Measurements from ENCODE around the gene HHAT. TPM values are rescaled to one million over a fixed set of nuclear protein-coding genes. Genes with fewer than 3 reads are reported as not detected.

HHAT gene
- total RNA-seq, 2 donors from 2014 or later = 4.5 to 4.6 TPM

DNA sequence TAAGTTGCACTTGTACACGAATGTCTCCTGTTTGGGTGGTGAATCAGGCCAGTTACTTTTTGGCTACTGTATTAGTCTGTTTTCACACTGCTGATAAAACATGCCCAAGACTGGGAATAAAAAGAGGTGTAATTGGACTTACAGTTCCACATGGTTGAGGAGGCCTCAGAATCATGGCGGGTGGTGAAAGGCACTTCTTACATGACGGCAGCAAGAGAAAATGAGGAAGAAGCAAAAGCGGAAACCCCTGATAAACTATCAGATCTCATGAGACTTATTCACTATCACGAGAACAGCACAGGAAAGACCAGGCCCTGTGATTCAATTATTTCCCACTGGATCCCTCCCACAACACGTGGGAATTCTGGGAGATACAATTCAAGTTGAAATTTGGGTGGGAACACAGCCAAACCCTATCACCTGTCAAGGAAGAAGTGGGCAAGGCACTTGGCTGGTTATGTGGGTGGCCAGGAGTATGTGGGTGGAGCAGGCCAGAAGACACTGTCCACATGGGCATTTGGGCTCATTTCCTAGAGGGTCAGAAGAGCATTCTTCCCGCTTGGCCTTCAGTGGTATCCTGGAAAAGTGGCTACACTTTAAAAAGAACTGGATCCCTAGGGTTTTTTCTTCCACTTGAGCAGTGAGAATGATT is 228.8 kb downstream of the HHAT start:
- no peaks in the 10 kb centered on the region for H3K36me3 ChIP-seq
- TF ChIP-seq, protein P1, sequence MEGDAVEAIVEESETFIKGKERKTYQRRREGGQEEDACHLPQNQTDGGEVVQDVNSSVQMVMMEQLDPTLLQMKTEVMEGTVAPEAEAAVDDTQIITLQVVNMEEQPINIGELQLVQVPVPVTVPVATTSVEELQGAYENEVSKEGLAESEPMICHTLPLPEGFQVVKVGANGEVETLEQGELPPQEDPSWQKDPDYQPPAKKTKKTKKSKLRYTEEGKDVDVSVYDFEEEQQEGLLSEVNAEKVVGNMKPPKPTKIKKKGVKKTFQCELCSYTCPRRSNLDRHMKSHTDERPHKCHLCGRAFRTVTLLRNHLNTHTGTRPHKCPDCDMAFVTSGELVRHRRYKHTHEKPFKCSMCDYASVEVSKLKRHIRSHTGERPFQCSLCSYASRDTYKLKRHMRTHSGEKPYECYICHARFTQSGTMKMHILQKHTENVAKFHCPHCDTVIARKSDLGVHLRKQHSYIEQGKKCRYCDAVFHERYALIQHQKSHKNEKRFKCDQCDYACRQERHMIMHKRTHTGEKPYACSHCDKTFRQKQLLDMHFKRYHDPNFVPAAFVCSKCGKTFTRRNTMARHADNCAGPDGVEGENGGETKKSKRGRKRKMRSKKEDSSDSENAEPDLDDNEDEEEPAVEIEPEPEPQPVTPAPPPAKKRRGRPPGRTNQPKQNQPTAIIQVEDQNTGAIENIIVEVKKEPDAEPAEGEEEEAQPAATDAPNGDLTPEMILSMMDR (IDR thresholded peaks at IDR 0.05) = no peak
- ATAC-seq (ENCODE audit: insufficient number of reproducible peaks, low FRiP score, low read depth) = no peak
- no peaks in the 10 kb centered on the region for H3K9me3 ChIP-seq
- no peak overlapping the region for H3K4me3 ChIP-seq
- peaks cover 0 to 5% of the 10 kb centered on the region in 2 donors for H3K4me1 ChIP-seq (ENCODE audit: control insufficient read depth in 1 of 2, low read depth in 2 of 2)
- no peak for DNase-seq (ENCODE audit: low spot score)
- H3K27ac ChIP-seq = no peak overlapping the region
- no peaks in the 10 kb centered on the region for H3K27me3 ChIP-seq (replicated peaks; ENCODE audit: insufficient read depth)

DNA sequence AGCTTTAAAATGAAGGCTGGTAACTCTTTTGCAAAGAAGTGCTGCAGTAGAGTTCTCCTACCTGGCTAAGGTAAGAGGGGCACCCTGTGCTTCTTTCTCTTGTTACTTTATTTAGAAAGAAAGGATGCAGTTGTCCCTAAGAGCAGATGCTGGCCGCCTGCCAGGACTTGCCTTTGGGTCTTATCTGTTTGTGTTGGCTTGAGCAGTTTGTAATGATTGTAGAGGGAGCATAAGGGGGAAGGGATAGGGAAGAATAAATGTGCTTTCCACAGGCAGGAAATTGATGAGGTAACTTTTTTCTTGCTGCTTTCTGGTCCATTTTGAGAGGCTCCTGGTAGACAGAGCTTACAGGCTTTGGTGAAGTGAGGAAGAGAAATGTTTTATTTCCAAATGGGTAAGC is 229.6 kb downstream of the HHAT start:
- TF ChIP-seq, protein P1 (IDR thresholded peaks at IDR 0.05) = no peak
- ATAC-seq (ENCODE audit: insufficient number of reproducible peaks, low FRiP score, low read depth) (no peak), DNase-seq (ENCODE audit: low spot score) (no peak)

DNA sequence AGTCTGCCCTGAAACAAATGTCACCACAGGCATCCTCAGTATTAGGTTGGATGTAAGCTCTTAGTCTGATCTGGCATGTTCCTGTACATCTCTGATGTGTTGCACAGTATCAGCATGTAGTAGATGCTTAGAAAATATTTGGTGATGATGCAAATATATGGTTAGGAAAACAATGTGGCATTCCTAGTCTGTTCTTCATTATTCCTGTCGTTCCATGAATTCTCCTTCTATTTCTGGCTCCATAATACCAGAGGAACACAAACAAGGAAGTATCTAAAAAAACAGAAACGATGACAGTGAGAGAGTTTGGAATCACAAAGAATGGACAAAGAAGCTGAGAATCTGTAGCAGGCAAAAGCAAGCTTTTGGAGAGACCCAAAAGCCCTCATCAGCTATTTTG is 236.6 kb downstream of the HHAT start:
- DNase-seq (ENCODE audit: low spot score) (no peak), ATAC-seq (ENCODE audit: insufficient number of reproducible peaks, low FRiP score, low read depth) (no peak)
- Histone ChIP-seq H3K4me1 (ENCODE audit: control insufficient read depth in 1 of 2, low read depth in 2 of 2) (no peaks in the 10 kb centered on the region), H3K36me3 (no peaks in the 10 kb centered on the region), H3K4me3 (no peak overlapping the region), H3K9me3 (no peaks in the 10 kb centered on the region), H3K27me3 (replicated peaks; ENCODE audit: insufficient read depth) (no peaks in the 10 kb centered on the region), H3K27ac (no peak overlapping the region)
- TF ChIP-seq, protein P1 (IDR thresholded peaks at IDR 0.05) = no peak

More for the DNA sequence above, 229.6 kb downstream of the HHAT start:
- peaks cover 0 to 5% of the 10 kb centered on the region in 2 donors for H3K4me1 ChIP-seq (ENCODE audit: control insufficient read depth in 1 of 2, low read depth in 2 of 2)
- no peaks in the 10 kb centered on the region for H3K9me3 ChIP-seq
- no peak overlapping the region for H3K4me3 ChIP-seq
- H3K36me3 ChIP-seq = no peaks in the 10 kb centered on the region
- no peaks in the 10 kb centered on the region for H3K27me3 ChIP-seq (replicated peaks; ENCODE audit: insufficient read depth)
- no peak overlapping the region for H3K27ac ChIP-seq

DNA sequence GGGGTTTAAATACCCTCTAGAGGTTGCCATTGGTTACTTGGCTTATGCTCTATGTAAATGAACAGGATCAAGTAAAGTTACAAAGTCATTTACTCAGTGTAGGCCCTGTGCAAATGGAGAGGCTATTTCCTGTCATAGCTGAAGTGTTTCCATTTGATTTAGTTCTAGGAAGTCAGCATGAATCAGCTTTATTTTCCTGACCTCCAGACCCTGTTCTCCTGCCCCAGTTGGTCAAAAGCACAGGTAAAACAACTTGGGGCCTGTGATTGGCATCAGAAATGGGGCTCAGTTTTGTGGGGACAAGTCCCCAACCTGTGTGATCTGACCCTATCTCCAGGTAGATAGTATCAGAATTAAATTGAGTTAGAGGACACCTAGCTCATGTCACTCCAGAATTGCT is 239.9 kb downstream of the HHAT start:
- Histone ChIP-seq H3K4me1 (ENCODE audit: control insufficient read depth in 1 of 2, low read depth in 2 of 2) (no peaks in the 10 kb centered on the region), H3K36me3 (no peaks in the 10 kb centered on the region), H3K4me3 (no peak overlapping the region), H3K27me3 (replicated peaks; ENCODE audit: insufficient read depth) (no peaks in the 10 kb centered on the region), H3K27ac (no peak overlapping the region), H3K9me3 (no peaks in the 10 kb centered on the region)
- ATAC-seq (ENCODE audit: insufficient number of reproducible peaks, low FRiP score, low read depth) = no peak
- TF ChIP-seq, protein P1 (IDR thresholded peaks at IDR 0.05) = no peak
- no peak for DNase-seq (ENCODE audit: low spot score)

DNA sequence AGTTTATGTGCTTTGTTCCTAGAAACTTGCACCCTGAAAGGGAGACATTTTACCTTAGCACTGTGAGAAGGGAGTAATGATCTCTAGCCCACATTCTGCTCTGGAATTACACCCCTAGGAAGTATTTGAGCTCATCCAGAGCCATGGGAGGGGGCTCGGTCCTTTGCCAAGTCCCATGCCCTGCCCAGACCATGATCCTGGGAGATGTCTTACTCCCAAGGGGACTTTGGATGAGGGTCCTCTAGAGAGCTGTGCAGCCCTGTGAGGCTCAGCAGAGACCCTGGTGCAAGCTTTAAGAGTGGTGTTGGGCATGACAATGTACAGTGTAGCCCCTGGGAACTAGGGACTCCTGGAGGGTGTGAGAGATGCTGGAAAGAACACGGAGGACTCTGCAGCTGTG is 241.4 kb downstream of the HHAT start:
- ATAC-seq (ENCODE audit: insufficient number of reproducible peaks, low FRiP score, low read depth) = no peak
- Histone ChIP-seq H3K4me1 (ENCODE audit: control insufficient read depth in 1 of 2, low read depth in 2 of 2) (no peaks in the 10 kb centered on the region), H3K9me3 (no peaks in the 10 kb centered on the region), H3K27ac (no peak overlapping the region), H3K4me3 (no peak overlapping the region), H3K27me3 (replicated peaks; ENCODE audit: insufficient read depth) (no peaks in the 10 kb centered on the region), H3K36me3 (no peaks in the 10 kb centered on the region)
- no peak for DNase-seq (ENCODE audit: low spot score)
- TF ChIP-seq, protein P1 (IDR thresholded peaks at IDR 0.05) = no peak

All from thoracic aorta (tissue), 2 donors.